Right renal cortex interstitium (tissue), 3 donors: ENCODE measurements around the gene TMX4. TPM values are rescaled to one million over a fixed set of nuclear protein-coding genes. Genes with fewer than 3 reads are reported as not detected.
A peak's percentile ranks its signal among the peaks of the same experiment; 100 is the strongest.
"Not testable (repeated sequence)": the region's sequence is repeated elsewhere in the genome, so short reads cannot be mapped to it uniquely, and the experiment has no call there.

Experiments
- DNase-seq, 3 donors: peaks; one replicate each; pipeline ENCODE4 v3.0.0-alpha.2; 2013; ENCODE audit warnings: low read depth in 3 of 3, low spot score in 2 of 3
- polyA plus RNA-seq, 3 donors: library from polyadenylated mRNA; unstranded; fragments of 120-200 nt; gene quantifications; one replicate each; pipeline ENCODE4 v1.2.1, GENCODE V29; 2013; ENCODE audit not compliant: insufficient read length in 3 of 3

Gene TMX4, protein sequence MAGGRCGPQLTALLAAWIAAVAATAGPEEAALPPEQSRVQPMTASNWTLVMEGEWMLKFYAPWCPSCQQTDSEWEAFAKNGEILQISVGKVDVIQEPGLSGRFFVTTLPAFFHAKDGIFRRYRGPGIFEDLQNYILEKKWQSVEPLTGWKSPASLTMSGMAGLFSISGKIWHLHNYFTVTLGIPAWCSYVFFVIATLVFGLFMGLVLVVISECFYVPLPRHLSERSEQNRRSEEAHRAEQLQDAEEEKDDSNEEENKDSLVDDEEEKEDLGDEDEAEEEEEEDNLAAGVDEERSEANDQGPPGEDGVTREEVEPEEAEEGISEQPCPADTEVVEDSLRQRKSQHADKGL
- polyA plus RNA-seq: 10 to 100 TPM; 69.7 to 91.8 (median 70.2) TPM

DNA sequence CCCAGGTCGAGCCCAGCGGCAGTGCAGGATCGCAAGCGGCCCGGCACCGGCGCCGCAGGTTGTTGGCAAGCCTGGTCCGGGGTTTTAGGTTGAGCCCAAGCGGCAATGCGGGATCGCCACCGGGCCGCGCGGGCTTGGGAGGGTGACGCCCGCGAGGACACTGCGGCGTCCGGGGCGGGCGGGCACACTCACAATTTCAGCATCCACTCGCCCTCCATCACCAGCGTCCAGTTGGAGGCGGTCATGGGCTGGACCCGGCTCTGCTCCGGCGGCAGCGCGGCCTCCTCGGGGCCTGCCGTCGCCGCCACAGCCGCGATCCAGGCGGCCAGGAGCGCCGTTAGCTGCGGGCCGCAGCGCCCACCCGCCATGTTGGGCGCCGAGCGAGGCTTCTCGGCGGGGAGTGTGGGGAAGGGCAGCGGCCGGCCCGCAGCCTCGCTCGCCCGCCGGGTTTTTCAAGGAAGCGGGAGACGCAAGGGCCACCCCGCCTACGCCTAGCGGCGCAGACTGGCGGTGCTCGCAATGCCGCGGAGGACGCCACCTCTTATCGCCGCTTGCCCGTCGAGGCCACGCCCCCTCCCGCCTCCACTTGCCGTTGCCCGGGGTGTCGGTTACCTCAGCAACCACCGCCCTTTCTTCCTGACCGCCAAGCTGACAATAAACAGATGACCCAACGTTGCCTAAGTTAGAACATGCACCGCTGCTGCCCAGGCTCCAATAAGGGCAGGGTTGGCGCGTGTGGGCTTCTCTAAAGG, at the start of gene TMX4:
Gene TMX4 (minus strand): TSS at position 516 of the 752 bp plus-strand sequence. CDS start 148 bp downstream, at position 368.
- peak; percentile 77 to 78 (median 78) for DNase-seq

DNA sequence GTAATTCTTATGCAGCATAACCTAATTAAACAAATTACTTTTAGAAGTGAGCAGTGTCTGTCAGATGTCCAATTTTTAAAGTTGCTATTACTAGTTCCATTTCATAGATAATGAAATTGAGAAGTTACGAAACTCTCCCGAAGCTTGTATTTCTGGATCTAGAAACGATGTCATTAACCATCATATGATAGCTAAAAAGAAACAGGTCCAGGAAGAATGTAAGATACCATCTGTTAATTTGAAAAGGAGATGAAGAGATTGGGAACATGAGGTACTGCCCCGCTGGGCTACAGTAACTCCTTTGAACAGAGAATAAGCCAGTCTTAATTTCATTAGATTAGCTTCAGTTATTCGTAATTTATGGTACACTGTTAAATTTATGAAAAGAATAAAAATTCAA, 47.5 kb upstream of the TMX4 start:
- DNase-seq: no peak

DNA sequence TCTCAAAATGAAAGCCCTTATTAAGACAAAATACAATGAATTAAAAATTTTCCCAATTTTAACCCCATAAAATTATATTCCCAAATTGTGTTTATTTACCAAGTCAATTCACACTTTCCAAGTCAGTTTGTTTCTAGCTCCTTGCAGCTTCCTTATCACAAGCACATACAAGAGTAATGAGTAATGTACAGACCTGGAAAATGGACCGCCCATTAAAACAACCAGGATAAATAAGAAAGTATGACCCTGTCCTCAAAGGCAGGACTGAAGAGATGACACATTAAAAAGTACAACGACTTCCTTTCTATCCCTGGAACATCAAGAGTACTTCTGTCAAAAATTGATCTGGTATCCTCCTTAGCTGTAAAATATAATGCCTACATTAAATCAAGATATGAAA, 47.1 kb upstream of the TMX4 start:
- DNase-seq: no peak

DNA sequence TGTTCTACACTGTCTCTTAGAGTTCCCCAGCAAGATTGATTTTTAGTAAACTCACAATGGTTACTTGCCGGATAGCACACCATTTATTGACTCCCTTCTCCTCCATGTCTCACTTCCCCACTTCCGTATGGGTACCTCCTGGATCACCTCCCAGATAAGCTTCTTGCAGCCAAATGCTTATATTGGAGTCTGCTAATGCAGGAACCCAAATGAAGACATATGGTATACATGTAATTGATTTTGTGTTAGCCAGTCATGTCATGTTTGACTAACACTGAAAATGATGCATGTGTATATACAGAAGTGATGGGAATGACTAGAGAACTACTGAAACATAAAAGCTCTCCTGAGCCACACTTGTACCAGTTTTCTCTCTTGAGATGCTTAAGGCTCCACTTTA, 46.1 kb upstream of the TMX4 start:
- DNase-seq: no peak

DNA sequence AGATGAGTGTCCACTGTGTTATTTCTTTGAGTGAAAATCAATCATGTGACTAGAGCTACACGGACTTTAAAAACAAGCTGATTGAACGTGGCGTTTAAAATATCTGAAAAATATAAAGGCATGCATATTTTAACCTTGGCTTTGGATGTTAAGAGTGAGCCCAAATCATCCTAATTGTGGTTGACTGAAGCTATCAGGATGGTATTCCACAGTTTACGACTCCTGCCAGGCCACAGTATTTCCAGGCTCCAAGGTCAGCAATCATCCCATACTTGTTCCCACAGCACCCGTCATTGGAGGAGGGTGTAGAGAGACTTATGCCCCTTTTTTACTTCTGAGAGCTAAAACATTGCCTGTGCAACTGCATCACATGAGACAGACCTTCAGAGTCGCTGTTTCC, 43.2 kb upstream of the TMX4 start:
- no peak for DNase-seq

DNA sequence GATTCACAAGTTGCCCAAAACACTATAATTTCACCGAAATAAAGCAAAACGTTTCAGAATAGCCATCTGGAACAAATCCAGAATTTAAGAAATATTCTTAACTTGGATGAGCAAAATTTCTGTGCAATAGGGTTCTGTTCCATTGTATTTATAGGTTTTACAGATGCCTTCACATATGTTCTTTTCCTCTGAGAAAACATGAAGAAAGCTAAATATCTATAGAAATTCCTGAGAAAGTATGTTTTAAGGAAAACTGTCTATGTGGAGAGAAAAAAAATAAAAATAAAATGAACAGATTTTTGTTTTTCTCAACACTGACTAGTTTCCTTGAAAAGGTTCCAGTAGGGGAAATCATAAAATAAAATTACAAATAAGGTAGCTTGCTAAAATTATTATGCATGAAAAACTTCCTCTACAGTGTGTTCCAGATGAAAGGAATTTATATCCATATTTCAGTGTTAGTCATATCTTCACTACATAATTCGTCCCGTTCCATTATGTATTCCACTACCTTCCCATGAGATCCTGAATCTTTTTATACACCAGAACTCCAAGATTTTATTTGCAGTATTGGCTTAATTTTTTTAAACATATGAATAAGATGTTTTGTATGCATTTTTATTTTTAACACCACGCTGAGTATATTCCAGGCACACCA, 42.4 kb upstream of the TMX4 start:
- no peak for DNase-seq

DNA sequence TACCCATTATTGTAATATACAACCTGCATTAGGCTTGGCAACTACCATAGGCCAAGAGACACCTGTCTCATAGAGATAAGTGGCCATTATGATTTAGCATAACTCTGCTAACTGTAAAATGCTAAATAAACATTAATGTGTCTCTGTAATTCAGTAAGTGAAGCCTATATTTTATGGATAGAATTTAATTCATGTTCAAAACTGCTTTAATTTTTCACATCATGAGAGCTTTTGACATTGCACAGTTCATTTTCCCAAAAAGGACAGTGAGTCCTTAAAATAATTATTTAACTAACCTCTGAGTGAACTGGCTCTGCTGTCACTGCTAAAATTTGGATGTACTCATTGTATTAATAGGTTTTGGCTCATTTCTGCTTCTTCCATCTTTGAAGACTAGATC, 41.4 kb upstream of the TMX4 start:
- no peak for DNase-seq

DNA sequence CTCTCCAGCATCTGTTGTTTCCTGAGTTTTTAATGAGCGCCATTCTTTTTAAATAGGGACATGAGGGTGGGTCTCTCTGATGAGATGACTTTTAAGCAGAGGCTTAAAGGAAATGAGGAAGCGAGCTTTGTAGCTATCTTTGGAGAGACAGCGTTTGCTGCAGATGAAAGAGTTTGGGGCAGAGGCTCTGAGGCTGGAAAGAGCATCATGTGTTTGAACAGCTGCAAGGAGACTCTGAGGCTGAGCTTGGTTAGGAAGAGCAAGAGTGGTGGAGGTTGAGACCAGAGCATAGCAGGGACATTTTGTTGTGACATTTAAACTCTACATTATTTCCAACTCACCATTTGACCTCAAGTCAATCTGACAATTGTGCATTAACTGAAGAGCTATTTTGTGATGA, 38.3 kb upstream of the TMX4 start:
- DNase-seq: no peak

DNA sequence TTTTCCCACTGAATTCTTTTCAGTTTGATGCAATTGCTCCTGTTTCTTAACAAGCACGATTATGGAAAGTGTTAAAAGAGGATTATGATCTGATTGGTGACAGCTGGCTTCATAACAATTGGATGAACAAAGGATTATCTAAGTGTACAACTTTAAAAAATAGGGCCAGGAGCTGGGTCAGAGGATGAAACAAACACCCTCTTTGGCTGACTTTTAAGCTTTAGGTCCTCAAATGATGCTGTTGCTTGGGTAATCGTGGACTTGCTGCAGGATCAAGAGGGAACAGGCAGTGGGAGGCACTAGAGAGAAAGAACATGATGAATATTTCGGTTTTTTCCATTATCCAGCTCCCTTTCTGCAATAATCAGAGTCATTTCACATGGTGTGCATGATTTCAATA, 35.5 kb upstream of the TMX4 start:
- DNase-seq: no peak

DNA sequence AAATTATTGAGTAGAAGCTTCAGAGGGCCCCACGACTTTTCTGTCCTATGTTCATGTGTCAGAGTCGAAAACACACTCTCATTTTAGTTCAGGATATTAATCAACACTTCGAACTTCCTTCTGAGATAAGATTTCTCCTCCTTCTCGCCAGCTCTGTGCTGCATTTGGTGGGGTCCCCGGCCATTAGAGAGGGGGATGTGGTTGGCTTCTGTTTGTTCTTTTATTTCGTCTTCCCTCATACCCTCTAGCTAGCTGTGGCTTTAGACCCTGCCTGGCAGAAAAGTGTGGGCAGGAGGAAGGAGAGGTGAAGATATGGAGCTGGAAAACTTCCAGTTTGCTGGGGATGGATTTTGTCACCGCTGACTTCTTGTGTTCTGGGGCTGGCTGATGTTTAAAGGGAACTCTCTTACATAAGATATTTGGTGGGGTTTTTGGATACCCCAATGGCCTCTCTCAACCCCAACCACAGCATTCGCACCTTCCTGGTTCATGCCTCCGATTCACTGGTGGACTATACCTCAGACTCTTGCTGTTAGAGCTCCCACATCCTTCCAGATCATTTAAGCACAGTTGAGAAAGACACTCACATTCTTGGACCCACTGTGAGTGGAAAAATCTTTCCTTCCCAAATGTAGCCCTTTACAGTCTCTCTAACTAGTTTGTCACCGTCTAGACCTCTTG, 30.7 kb upstream of the TMX4 start:
- DNase-seq: no peak

DNA sequence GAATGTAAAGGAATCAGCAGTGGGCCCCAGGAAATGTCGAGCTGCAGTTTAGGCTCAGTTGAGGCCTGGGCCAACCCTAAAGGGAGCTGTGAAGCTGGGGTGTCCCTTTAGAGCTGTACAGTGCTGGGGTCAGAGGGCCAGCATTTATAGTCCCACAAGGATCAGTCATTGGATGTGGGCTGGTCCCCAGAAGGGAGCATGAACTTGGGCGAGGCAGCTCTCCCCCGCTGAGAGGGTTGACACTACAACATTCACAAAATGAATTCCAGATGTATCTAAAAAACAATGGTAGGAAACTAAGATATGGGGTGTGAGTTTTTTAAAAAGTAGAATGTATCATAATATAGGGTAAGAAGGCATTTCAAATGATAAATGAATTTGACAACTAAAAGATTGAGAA, 29.7 kb upstream of the TMX4 start:
- DNase-seq: no peak

DNA sequence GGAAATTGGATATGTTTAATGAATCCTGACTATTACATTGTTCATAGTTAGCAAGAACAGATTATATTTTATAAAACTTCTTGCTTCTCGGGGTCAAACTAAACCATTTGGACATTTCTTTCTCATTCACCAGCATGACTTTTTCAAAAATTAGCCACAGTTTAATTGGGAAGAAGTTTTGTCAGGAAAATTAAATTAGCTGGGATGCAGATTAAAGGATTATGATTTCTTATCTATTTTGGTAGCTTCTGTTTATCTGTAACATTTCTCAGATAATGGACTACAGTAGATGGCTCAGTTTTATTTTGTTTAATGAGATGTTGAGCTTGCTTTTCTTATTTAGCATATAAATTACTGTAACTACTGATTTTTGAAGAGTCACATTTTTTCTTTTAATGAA, 26.4 kb upstream of the TMX4 start:
- no peak for DNase-seq

DNA sequence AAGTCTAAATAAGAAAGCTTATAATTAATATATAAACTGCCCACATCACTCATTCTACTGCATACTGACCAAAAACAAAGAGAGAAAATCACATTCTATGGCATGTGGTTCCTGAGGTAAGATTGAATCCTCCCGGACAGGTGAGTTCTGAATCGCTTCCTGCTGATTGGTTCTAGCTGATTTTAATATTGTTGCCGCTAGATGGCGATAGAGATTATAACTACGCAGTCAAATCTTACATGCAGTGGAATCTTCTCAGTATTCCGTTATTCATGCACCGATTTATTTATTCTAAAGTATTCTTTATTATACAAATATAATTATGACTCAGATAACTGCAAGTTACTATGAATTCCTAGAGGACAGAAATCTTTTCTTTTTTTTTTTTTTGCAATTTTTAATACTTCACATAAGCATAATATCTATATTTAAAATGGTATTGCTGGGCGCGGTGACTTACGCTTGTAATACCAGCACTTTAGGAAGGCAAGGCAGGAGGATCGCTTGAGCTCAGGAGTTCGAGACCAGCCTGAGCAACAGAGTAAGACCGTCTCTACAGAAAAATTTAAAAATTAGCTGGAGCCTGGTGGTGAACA, 24.2 kb upstream of the TMX4 start:
- DNase-seq: peak in 2 of 3 donors; percentile 32 to 52

DNA sequence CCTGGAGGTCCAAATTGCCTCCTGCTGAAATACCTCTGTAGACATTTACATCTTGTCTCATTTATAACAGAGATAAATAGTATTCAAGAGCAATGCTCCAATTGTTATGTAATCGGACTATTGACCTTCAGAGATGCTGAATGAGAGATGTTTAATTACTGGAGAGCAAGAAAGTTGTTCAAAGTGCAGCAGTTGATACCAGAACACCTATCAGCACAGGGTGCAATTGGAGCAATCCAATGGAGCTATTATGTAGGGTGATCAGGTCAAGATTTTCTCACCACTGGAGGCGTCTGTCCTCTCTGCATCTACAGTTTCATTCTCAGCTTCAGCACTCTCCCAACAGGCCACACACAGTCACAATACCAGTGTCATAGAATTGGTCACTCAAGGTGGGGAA, 19.5 kb upstream of the TMX4 start:
- DNase-seq: no peak

DNA sequence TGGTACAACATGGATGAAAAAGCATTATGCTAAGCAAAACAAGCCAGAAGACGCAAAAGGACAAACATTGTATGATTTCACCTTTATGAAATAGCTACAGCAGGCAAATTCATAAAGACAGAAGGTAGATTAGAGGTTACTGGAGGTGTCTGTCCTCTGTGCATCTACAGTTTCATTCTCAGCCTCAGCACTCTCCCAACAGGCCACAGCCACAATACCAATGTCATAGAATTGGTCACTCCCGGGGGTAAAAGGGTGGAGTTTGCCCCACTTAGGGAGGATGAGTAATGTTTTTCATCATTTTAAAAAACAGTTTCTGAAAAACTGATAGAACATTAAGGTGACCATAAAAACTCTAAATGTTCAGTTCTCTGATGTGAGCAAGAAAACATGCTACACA, 17.2 kb upstream of the TMX4 start:
- DNase-seq: no peak

DNA sequence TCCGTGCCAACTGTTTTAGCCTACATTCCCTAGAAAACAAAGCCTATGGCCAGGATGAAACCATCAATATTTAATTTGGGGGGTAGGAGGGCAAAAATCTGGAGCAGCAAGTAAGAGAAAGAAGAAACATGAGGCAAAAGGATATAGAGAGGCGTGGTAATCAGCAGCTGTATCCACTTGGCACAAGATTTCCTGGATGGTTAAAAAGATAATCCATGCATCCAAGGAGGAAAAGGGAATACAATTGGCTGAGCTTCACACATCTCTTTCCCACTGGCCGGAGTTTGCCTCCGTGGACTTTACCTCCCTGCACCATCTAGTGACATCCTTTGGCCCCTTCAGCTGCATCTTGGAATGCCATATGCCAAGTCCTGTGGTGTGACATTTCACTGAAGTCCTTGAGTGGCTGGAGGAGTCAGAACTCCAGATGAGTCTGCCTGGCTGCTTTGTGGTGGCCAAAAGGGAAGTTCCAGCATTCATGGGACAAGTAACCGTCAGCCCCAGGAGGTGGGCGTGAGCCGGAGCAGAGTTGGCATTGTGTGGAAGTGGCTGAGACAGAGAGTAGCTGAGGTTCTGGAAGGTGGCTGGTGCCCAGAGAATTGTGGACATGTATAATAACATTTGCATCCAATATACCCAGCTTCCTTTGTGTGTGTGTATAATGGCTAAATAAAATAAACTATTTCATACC, 13.7 kb upstream of the TMX4 start:
- no peak for DNase-seq

DNA sequence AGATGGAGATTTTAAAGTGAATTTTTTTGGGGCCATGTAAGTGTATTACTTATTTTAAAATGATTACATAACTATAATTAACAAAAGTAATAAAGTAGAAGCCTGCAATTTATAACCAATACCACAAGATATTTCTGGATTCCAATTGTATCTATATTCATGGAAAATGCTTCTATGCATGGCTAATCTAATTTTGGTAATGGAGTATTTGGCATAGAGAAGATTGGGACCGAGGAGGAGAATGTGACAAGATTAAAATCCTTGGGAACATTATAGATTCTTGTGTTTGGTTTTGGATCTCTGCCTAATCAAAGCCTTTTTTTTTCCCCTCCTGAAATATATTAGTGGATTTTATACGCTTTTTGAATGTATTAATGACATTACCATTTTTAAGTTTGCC, 12.9 kb upstream of the TMX4 start:
- no peak for DNase-seq

DNA sequence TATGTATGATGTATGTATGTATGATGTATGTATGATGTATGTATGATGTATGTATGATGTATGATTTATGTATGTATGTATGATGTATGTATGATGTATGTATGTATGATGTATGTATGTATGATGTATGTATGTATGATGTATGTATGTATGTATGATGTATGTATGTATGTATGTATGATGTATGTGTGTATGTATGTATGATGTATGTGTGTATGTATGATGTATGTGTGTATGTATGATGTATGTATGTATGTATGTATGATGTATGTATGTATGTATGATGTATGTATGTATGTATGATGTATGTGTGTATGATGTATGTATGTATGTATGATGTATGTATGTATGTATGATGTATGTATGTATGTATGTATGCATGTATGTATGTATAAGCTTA, 12.0 kb upstream of the TMX4 start:
- DNase-seq: not testable (repeated sequence)

DNA sequence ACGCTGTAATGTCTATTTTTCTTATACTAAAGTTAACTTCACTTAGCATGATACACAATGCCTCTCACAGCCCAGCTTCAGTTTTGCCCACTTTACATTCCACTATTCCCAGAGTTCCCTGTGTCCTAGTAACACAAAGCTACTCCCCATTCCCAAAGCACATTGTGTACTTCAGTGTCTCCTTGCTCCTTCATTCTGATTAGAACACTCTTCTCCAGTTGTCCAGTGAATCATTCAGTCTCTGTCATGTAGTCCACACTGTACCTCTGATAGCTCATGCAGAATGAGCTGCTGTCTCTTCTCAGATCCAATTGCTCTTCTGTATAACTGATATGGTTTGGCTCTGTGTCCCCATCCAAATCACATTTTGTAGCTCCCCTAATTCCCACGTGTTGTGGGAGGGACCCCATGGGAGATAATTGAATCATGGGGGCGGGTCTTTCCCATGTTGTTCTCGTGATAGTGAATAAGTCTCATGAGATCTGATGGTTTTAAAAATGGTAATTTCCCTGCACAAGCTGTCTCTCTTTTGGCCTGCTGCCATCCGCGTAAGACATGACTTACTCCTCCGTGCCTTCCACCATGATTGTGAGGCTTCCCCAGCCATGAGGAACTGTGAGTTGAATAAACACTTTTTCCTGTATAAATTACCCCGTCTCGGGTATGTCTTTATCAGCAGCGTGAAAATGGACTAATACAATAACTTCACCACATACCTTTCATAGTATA, 2.1 kb upstream of the TMX4 start:
- no peak for DNase-seq
